ENCODE measurements around the gene EXOC1.

GRCh38 chr4:55819634-55820033 lies 33.8 kb upstream of the EXOC1 start, which contains the start of gene EXOC1L:
- TF ChIP-seq TCF7L2 (IDR thresholded peaks at IDR 0.05; ENCODE audit: low read depth, low read length), result no peak
- TF ChIP-seq, protein P1, sequence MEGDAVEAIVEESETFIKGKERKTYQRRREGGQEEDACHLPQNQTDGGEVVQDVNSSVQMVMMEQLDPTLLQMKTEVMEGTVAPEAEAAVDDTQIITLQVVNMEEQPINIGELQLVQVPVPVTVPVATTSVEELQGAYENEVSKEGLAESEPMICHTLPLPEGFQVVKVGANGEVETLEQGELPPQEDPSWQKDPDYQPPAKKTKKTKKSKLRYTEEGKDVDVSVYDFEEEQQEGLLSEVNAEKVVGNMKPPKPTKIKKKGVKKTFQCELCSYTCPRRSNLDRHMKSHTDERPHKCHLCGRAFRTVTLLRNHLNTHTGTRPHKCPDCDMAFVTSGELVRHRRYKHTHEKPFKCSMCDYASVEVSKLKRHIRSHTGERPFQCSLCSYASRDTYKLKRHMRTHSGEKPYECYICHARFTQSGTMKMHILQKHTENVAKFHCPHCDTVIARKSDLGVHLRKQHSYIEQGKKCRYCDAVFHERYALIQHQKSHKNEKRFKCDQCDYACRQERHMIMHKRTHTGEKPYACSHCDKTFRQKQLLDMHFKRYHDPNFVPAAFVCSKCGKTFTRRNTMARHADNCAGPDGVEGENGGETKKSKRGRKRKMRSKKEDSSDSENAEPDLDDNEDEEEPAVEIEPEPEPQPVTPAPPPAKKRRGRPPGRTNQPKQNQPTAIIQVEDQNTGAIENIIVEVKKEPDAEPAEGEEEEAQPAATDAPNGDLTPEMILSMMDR (IDR thresholded peaks at IDR 0.05), result no peak
- TF ChIP-seq SIN3A (IDR thresholded peaks at IDR 0.05; ENCODE audit: borderline replicate concordance, insufficient read depth, low read depth, low read length), result no peak
- TF ChIP-seq POLR2AphosphoS5 (IDR thresholded peaks at IDR 0.05; ENCODE audit: low read depth, low read length), result no peak
- no peak for TF ChIP-seq REST (IDR thresholded peaks at IDR 0.05; ENCODE audit: insufficient read depth in 1 of 2, low read depth in 2 of 2, low read length in 1 of 2)
